DOHH2 (cell line): ENCODE measurements around the gene PTPRN2.

Experiments
- EZH2phosphoT487 ChIP-seq: fragments of 200-600 bp; sonication (generic); IDR thresholded peaks from 2 replicates; pipeline ENCODE4 v1.6.1; 2017; ENCODE audit warnings: borderline replicate concordance, mild to moderate bottlenecking, antibody characterized with exemption, low read length, moderate library complexity, mixed read lengths
- TF ChIP-seq, protein P1 (sequence below): fragments of 200-600 bp; sonication (generic); IDR thresholded peaks from one replicate; pipeline ENCODE4 v1.5.1; 2014; ENCODE audit warnings: antibody characterized with exemption, mild to moderate bottlenecking, low read depth, low read length; ENCODE audit not compliant: poor library complexity, severe bottlenecking

DNA sequence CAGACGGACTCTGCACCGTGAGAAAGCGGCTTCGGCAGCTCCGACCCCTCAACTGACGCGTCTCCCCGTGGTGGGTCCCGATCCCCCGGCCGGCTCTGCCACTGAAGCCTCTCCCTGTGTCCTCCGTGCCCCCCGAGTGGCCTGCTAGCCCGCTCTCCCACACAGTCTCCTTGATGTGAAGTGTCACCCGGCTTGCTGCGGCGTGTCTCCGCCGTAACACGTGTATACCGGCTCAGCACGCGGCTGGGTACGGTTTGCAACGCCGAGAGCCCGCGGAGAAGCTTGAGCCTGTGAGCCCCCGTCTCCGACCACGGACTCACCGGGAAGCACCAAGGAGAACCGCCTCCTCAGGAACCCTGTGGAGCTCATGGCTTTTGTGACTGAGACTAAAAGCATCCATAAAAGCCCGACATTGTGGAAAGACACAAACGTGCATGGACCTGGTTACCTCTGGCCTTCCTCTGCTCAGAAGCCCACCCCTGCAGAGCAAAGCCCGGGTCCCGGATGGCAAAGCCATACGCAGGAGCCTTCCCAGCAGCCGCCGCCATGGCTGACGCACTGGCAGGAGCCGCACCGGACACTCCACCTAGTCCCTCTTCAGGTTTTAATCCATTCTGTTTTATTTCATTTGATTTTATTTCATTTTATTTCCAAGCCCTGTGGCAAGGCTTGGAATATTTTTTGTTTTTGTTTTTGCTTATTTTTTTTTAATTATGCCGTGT is 17.0 kb downstream of the PTPRN2 start:
- TF ChIP-seq, protein P1, sequence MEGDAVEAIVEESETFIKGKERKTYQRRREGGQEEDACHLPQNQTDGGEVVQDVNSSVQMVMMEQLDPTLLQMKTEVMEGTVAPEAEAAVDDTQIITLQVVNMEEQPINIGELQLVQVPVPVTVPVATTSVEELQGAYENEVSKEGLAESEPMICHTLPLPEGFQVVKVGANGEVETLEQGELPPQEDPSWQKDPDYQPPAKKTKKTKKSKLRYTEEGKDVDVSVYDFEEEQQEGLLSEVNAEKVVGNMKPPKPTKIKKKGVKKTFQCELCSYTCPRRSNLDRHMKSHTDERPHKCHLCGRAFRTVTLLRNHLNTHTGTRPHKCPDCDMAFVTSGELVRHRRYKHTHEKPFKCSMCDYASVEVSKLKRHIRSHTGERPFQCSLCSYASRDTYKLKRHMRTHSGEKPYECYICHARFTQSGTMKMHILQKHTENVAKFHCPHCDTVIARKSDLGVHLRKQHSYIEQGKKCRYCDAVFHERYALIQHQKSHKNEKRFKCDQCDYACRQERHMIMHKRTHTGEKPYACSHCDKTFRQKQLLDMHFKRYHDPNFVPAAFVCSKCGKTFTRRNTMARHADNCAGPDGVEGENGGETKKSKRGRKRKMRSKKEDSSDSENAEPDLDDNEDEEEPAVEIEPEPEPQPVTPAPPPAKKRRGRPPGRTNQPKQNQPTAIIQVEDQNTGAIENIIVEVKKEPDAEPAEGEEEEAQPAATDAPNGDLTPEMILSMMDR, result no peak
- no peak for TF ChIP-seq EZH2phosphoT487
